Fibroblast of skin of left quadriceps (primary cell): ENCODE results near the gene LINC00305.

Source experiments
- DNase-seq, 2 experiments: peaks; one replicate each; pipeline ENCODE4 v3.0.0-alpha.2; 2013; ENCODE audit warnings: low read depth in 2 of 2

LINC00305 gene

GRCh38 chr18:64031411-64031810 is 117.5 kb downstream of the LINC00305 start:
- DNase-seq, result no peak
